ENCODE results near the gene GRK4. TPM values are rescaled to one million over a fixed set of nuclear protein-coding genes. Genes with fewer than 3 reads are reported as not detected.

The GRK4 gene
- total RNA-seq, 3 donors from 2014 or later: 0.87 to 8.9 (median 3.9) TPM

GRCh38 chr4:2932951-2933565 lies 30.3 kb upstream of the GRK4 start:
- Histone ChIP-seq H3K4me1 (ENCODE audit: low read depth) (peaks cover 34% of the 10 kb centered on the region), H3K36me3 (ENCODE audit: low read depth) (no peaks in the 10 kb centered on the region), H3K9me3 (no peaks in the 10 kb centered on the region), H3K4me3 (no peak overlapping the region)
- intact Hi-C loops (cut with DNase I, micrococcal nuclease): loop anchor here (10.0 kb wide), 2 partner anchors 88 to 168 kb away; partner anchors contain the start of gene ADD1 (in 1 of the 2)
- no peak for ATAC-seq
- peak in 2 of 3 donors; percentile 42 to 63 for DNase-seq
- no peak for TF ChIP-seq CTCF (IDR thresholded peaks at IDR 0.05)

GRCh38 chr4:2933566-2934076 lies 29.8 kb upstream of the GRK4 start:
- intact Hi-C loops (cut with DNase I, micrococcal nuclease): loop anchor here (10.0 kb wide), 2 partner anchors 89 to 169 kb away; partner anchors contain the start of gene ADD1 (in 1 of the 2)
- Histone ChIP-seq H3K36me3 (ENCODE audit: low read depth) (no peaks in the 10 kb centered on the region), H3K9me3 (no peaks in the 10 kb centered on the region), H3K4me3 (peak overlapping the region; percentile 75), H3K4me1 (ENCODE audit: low read depth) (peaks cover 34% of the 10 kb centered on the region)
- DNase-seq: peak in 1 of 3 donors; percentile 60
- no peak for ATAC-seq
- no peak for TF ChIP-seq CTCF (IDR thresholded peaks at IDR 0.05)

- Histone ChIP-seq H3K4me1 (ENCODE audit: low read depth) (peaks cover 34% of the 10 kb centered on the region), H3K9me3 (no peaks in the 10 kb centered on the region), H3K36me3 (ENCODE audit: low read depth) (no peaks in the 10 kb centered on the region), H3K4me3 (peak overlapping the region; percentile 75)
- ATAC-seq (peak; percentile 25), DNase-seq (peak; percentile 50 to 85 (median 78))
- no peak for TF ChIP-seq CTCF (IDR thresholded peaks at IDR 0.05)
- intact Hi-C loops (cut with DNase I, micrococcal nuclease): loop anchor here (10.0 kb wide), 2 partner anchors 89 to 169 kb away; partner anchors contain the start of gene ADD1 (in 1 of the 2)
Measured at GRCh38 chr4:2934077-2934812, 29.1 kb upstream of the GRK4 start.

GRCh38 chr4:2934813-2935761 lies 28.3 kb upstream of the GRK4 start:
- peak; percentile 97 to 99 (median 98) for DNase-seq
- TF ChIP-seq CTCF (IDR thresholded peaks at IDR 0.05): no peak
- Histone ChIP-seq H3K36me3 (ENCODE audit: low read depth) (no peaks in the 10 kb centered on the region), H3K9me3 (no peaks in the 10 kb centered on the region), H3K4me1 (ENCODE audit: low read depth) (peaks cover 34% of the 10 kb centered on the region), H3K4me3 (peak overlapping the region; percentile 75)
- peak; percentile 86 for ATAC-seq
- intact Hi-C loops (cut with DNase I, micrococcal nuclease): loop anchor here (10.0 kb wide), 2 partner anchors 90 to 170 kb away; partner anchors contain the start of gene ADD1 (in 1 of the 2)
